Right cardiac atrium (tissue), 5 donors: Measurements from ENCODE around the gene MMP15. TPM values are rescaled to one million over a fixed set of nuclear protein-coding genes. Genes with fewer than 3 reads are reported as not detected.

Source experiments
- ATAC-seq, 2 donors: fragments of 200-7000 bp; cut with Tn5 transposase; one replicate each; pipeline versions ENCODE4 v1.8.0 to v1.9.1; 2020; ENCODE audit warnings: moderate library complexity in 2 of 2, mild to moderate bottlenecking in 1 of 2
- DNase-seq, 3 donors: peaks; one replicate each; pipeline ENCODE4 v3.0.0-alpha.2; 2020
- H3K27ac ChIP-seq: one replicate; pipeline ENCODE4 v1.5.1; 2013; ENCODE audit warnings: mild to moderate bottlenecking, low read length, control low read depth, moderate library complexity
- H3K27me3 ChIP-seq: one replicate; pipeline ENCODE4 v1.6.1; 2013; ENCODE audit not compliant: control insufficient read depth, insufficient read depth
- H3K4me1 ChIP-seq: one replicate; pipeline ENCODE4 v1.6.1; 2013; ENCODE audit warnings: low read length; ENCODE audit not compliant: control insufficient read depth, insufficient read depth
- H3K4me3 ChIP-seq: one replicate; pipeline ENCODE4 v1.5.1; 2013; ENCODE audit warnings: low read length, control low read depth
- H3K9me3 ChIP-seq: one replicate; pipeline ENCODE4 v1.6.1; 2013; ENCODE audit warnings: low read length; ENCODE audit not compliant: control insufficient read depth
- WGBS: extraction: QIAGEN DNeasy Blood & Tissue Kit; methylation state at CpG from one replicate; pipeline ENCODE4 v1.1.7; 2013; 5-methylcytosine and 5-hydroxymethylcytosine counted together
- intact Hi-C, 4 donors: fragments of 100-400 bp; cut with DNase I; formaldehyde crosslinking; loops; one replicate each; pipeline versions ENCODE4 v1.11.0 to v1.14.0; 2022 to 2023
- polyA plus RNA-seq: library from polyadenylated mRNA; stranded (reverse); fragments of 200-250 nt; gene quantifications from one replicate; pipeline ENCODE4 v1.2.3, GENCODE V29; 2013
- total RNA-seq, 4 donors: library from RNA; stranded (reverse); fragmentation: NEBNext Ultra II Directional; extraction: Animal tissue kit (Norgen Biotek cat#: 25700); gene quantifications; one replicate each; pipeline ENCODE4 v1.2.1, GENCODE V29; 2021
- donor health status: healthy with polysubstance abuse.
- donor health status: DM: no; HTN: yes; CAD: no.
- donor health status: DM: no; HTN: no; CAD: no.
- donor health status: DM: no; HTN: yes; CAD: no; lungs with severe emphysema.
- donor health status: DM: yes; HTN: yes; CAD: no.

The MMP15 gene
- total and polyA plus RNA-seq, 5 donors: 41.2 to 72.6 (median 61.0) TPM

GRCh38 chr16:57986196-57986595 lies 39.4 kb upstream of the MMP15 start:
- H3K4me3 ChIP-seq: no peak overlapping the region
- no peak for DNase-seq
- H3K4me1 ChIP-seq: no peaks in the 10 kb centered on the region
- WGBS: 67% methylated on average over 9 of the region's 9 CpGs
- no peaks in the 10 kb centered on the region for H3K27me3 ChIP-seq
- no peak overlapping the region for H3K27ac ChIP-seq
- intact Hi-C loops: no loop called here
- no peak for ATAC-seq
- H3K9me3 ChIP-seq: no peaks in the 10 kb centered on the region

- Histone ChIP-seq H3K9me3 (no peaks in the 10 kb centered on the region), H3K27me3 (no peaks in the 10 kb centered on the region), H3K27ac (no peak overlapping the region), H3K4me1 (no peaks in the 10 kb centered on the region), H3K4me3 (no peak overlapping the region)
- ATAC-seq (no peak), DNase-seq (peak in 1 of 3 donors; percentile 23)
- intact Hi-C loops: no loop called here
- WGBS: 98% methylated on average over 8 of the region's 8 CpGs
These were observed 37.9 kb upstream of the MMP15 start for GRCh38 chr16:57987441-57988177.

GRCh38 chr16:57988929-57989328 lies 36.6 kb upstream of the MMP15 start:
- H3K4me1 ChIP-seq: no peaks in the 10 kb centered on the region
- no peaks in the 10 kb centered on the region for H3K9me3 ChIP-seq
- 48% methylated on average over 1 of the region's 1 CpG for WGBS
- H3K27ac ChIP-seq: peak overlapping the region; percentile 32
- H3K27me3 ChIP-seq: no peaks in the 10 kb centered on the region
- DNase-seq: peak in 2 of 3 donors; percentile 55 to 76
- ATAC-seq: peak in 1 of 2 donors; percentile 36
- H3K4me3 ChIP-seq: no peak overlapping the region
- intact Hi-C loops: no loop called here

GRCh38 chr16:57991551-57992059 lies 33.9 kb upstream of the MMP15 start:
- H3K9me3 ChIP-seq: no peaks in the 10 kb centered on the region
- ATAC-seq: no peak
- WGBS: 88% methylated on average over 11 of the region's 11 CpGs

GRCh38 chr16:57992084-57992483 lies 33.5 kb upstream of the MMP15 start:
- DNase-seq: no peak
- no peak overlapping the region for H3K4me3 ChIP-seq
- intact Hi-C loops: loop anchor here in 2 of 4 donors (10.0 kb wide), 2 partner anchors 237 to 337 kb away; no protein-coding TSS in a partner anchor
- no peaks in the 10 kb centered on the region for H3K4me1 ChIP-seq
- ATAC-seq: no peak
- WGBS: 91% methylated on average over 6 of the region's 6 CpGs
- H3K27ac ChIP-seq: no peak overlapping the region
- no peaks in the 10 kb centered on the region for H3K9me3 ChIP-seq
- no peaks in the 10 kb centered on the region for H3K27me3 ChIP-seq

More at GRCh38 chr16:57991551-57992059, 33.9 kb upstream of the MMP15 start:
- Histone ChIP-seq H3K4me3 (no peak overlapping the region), H3K4me1 (no peaks in the 10 kb centered on the region), H3K27ac (no peak overlapping the region), H3K27me3 (no peaks in the 10 kb centered on the region)
- DNase-seq: no peak
- intact Hi-C loops: loop anchor here in 2 of 4 donors (10.0 kb wide), 2 partner anchors 237 to 337 kb away; no protein-coding TSS in a partner anchor

GRCh38 chr16:57993438-57993837 lies 32.1 kb upstream of the MMP15 start:
- ATAC-seq: no peak
- no peaks in the 10 kb centered on the region for H3K27me3 ChIP-seq
- intact Hi-C loops: loop anchor here in 2 of 4 donors (10.0 kb wide), 2 partner anchors 239 to 339 kb away; no protein-coding TSS in a partner anchor
- H3K4me3 ChIP-seq: no peak overlapping the region
- no peak for DNase-seq
- H3K27ac ChIP-seq: no peak overlapping the region
- no peaks in the 10 kb centered on the region for H3K9me3 ChIP-seq
- WGBS: 75% methylated on average over 8 of the region's 8 CpGs
- no peaks in the 10 kb centered on the region for H3K4me1 ChIP-seq

- no peak for DNase-seq
- WGBS: 88% methylated on average over 5 of the region's 5 CpGs
- Histone ChIP-seq H3K27me3 (no peaks in the 10 kb centered on the region), H3K4me3 (no peak overlapping the region), H3K9me3 (no peaks in the 10 kb centered on the region), H3K4me1 (no peaks in the 10 kb centered on the region), H3K27ac (no peak overlapping the region)
- intact Hi-C loops: loop anchor here in 2 of 4 donors (10.0 kb wide), 2 partner anchors 239 to 339 kb away; no protein-coding TSS in a partner anchor
- no peak for ATAC-seq
These were observed 31.7 kb upstream of the MMP15 start for GRCh38 chr16:57993897-57994296.

GRCh38 chr16:57994361-57994760 lies 31.2 kb upstream of the MMP15 start:
- intact Hi-C loops: loop anchor here in 2 of 4 donors (10.0 kb wide), 2 partner anchors 240 to 340 kb away; no protein-coding TSS in a partner anchor
- no peaks in the 10 kb centered on the region for H3K27me3 ChIP-seq
- no peaks in the 10 kb centered on the region for H3K4me1 ChIP-seq
- no peaks in the 10 kb centered on the region for H3K9me3 ChIP-seq
- no peak for DNase-seq
- H3K27ac ChIP-seq: no peak overlapping the region
- no peak for ATAC-seq
- no peak overlapping the region for H3K4me3 ChIP-seq
- 90% methylated on average over 4 of the region's 4 CpGs for WGBS

GRCh38 chr16:57994778-57995177 lies 30.8 kb upstream of the MMP15 start:
- DNase-seq (peak; percentile 68 to 85 (median 80)), ATAC-seq (peak; percentile 42 to 50)
- no peak overlapping the region for H3K27ac ChIP-seq
- no peak overlapping the region for H3K4me3 ChIP-seq
- no peaks in the 10 kb centered on the region for H3K9me3 ChIP-seq
- H3K4me1 ChIP-seq: no peaks in the 10 kb centered on the region
- no peaks in the 10 kb centered on the region for H3K27me3 ChIP-seq
- intact Hi-C loops: loop anchor here in 2 of 4 donors (10.0 kb wide), 2 partner anchors 240 to 340 kb away; no protein-coding TSS in a partner anchor
- WGBS: 18% methylated on average over 4 of the region's 4 CpGs

GRCh38 chr16:57995721-57996405 lies 29.7 kb upstream of the MMP15 start:
- H3K9me3 ChIP-seq: no peaks in the 10 kb centered on the region
- no peaks in the 10 kb centered on the region for H3K4me1 ChIP-seq
- no peak for DNase-seq
- H3K27me3 ChIP-seq: no peaks in the 10 kb centered on the region
- intact Hi-C loops: loop anchor here in 2 of 4 donors (10.0 kb wide), 2 partner anchors 241 to 341 kb away; no protein-coding TSS in a partner anchor
- no peak overlapping the region for H3K27ac ChIP-seq
- no peak overlapping the region for H3K4me3 ChIP-seq
- no peak for ATAC-seq
- 89% methylated on average over 18 of the region's 18 CpGs for WGBS
